ENCODE results near the gene ADGRA1. TPM values are rescaled to one million over a fixed set of nuclear protein-coding genes. Genes with fewer than 3 reads are reported as not detected.

The ADGRA1 gene
- total RNA-seq, 2 donors from 2014 or later: 0.24 to 1.0 TPM

GRCh38 chr10:133097418-133097817, 9.7 kb downstream of the ADGRA1 start:
- Histone ChIP-seq H3K4me1 (ENCODE audit: control insufficient read depth, insufficient read depth, low read length) (no peaks in the 10 kb centered on the region), H3K9me3 (ENCODE audit: control insufficient read depth, low read length) (no peaks in the 10 kb centered on the region), H3K27me3 (ENCODE audit: control insufficient read depth, insufficient read depth, low read length, poor library complexity, severe bottlenecking) (no peaks in the 10 kb centered on the region), H3K27ac (ENCODE audit: low read depth, low read length) (no peak overlapping the region), H3K4me3 (ENCODE audit: low read length) (no peak overlapping the region), H3K36me3 (ENCODE audit: control insufficient read depth, insufficient read depth, low read length) (no peaks in the 10 kb centered on the region), H3K9ac (ENCODE audit: extremely low read depth, low read length, poor library complexity, severe bottlenecking) (no peak overlapping the region)
- no peaks in the 10 kb centered on the region for H3K4me1 Mint-ChIP-seq
- no peak for DNase-seq
- H3K4me3 Mint-ChIP-seq: no peak overlapping the region
- H3K36me3 Mint-ChIP-seq (ENCODE audit: low read depth): no peaks in the 10 kb centered on the region
- H3K27me3 Mint-ChIP-seq (ENCODE audit: insufficient read depth): peaks cover 8% of the 10 kb centered on the region
- 94 to 96% methylated on average over 17 to 18 of the region's 18 CpGs for WGBS, 2 experiments (ENCODE audit: insufficient coverage in 1 of 2, insufficient read length in 1 of 2)
- TF ChIP-seq CTCF (conservative IDR thresholded peaks at IDR 0.05): no peak
- no peak overlapping the region for H3K27ac Mint-ChIP-seq
- no peaks in the 10 kb centered on the region for H3K9me3 Mint-ChIP-seq

GRCh38 chr10:133097961-133098360, 10.2 kb downstream of the ADGRA1 start:
- peaks cover 7% of the 10 kb centered on the region for H3K27me3 Mint-ChIP-seq (ENCODE audit: insufficient read depth)
- Histone ChIP-seq H3K36me3 (ENCODE audit: control insufficient read depth, insufficient read depth, low read length) (no peaks in the 10 kb centered on the region), H3K27me3 (ENCODE audit: control insufficient read depth, insufficient read depth, low read length, poor library complexity, severe bottlenecking) (no peaks in the 10 kb centered on the region), H3K9ac (ENCODE audit: extremely low read depth, low read length, poor library complexity, severe bottlenecking) (no peak overlapping the region), H3K4me1 (ENCODE audit: control insufficient read depth, insufficient read depth, low read length) (no peaks in the 10 kb centered on the region), H3K27ac (ENCODE audit: low read depth, low read length) (no peak overlapping the region), H3K4me3 (ENCODE audit: low read length) (no peak overlapping the region), H3K9me3 (ENCODE audit: control insufficient read depth, low read length) (no peaks in the 10 kb centered on the region)
- H3K27ac Mint-ChIP-seq: no peak overlapping the region
- no peaks in the 10 kb centered on the region for H3K4me1 Mint-ChIP-seq
- no peak overlapping the region for H3K4me3 Mint-ChIP-seq
- no peaks in the 10 kb centered on the region for H3K36me3 Mint-ChIP-seq (ENCODE audit: low read depth)
- no peak for DNase-seq
- WGBS, 2 experiments (ENCODE audit: insufficient coverage in 1 of 2, insufficient read length in 1 of 2): 91 to 94% methylated on average over 7 to 11 of the region's 11 CpGs
- H3K9me3 Mint-ChIP-seq: no peaks in the 10 kb centered on the region
- TF ChIP-seq CTCF (conservative IDR thresholded peaks at IDR 0.05): no peak

- H3K4me3 Mint-ChIP-seq: no peak overlapping the region
- no peak overlapping the region for H3K27ac ChIP-seq (ENCODE audit: low read depth, low read length)
- no peaks in the 10 kb centered on the region for H3K9me3 Mint-ChIP-seq
- TF ChIP-seq CTCF (conservative IDR thresholded peaks at IDR 0.05): peak; percentile 62
- H3K36me3 ChIP-seq (ENCODE audit: control insufficient read depth, insufficient read depth, low read length): no peaks in the 10 kb centered on the region
- H3K27me3 ChIP-seq (ENCODE audit: control insufficient read depth, insufficient read depth, low read length, poor library complexity, severe bottlenecking): no peaks in the 10 kb centered on the region
- 92% methylated on average over 35 to 44 of the region's 44 CpGs for whole genome bisulfite sequencing, 2 experiments (ENCODE audit: insufficient coverage in 1 of 2, insufficient read length in 1 of 2)
- no peaks in the 10 kb centered on the region for H3K4me1 Mint-ChIP-seq
- no peak overlapping the region for H3K9ac ChIP-seq (ENCODE audit: extremely low read depth, low read length, poor library complexity, severe bottlenecking)
- H3K9me3 ChIP-seq (ENCODE audit: control insufficient read depth, low read length): no peaks in the 10 kb centered on the region
- no peaks in the 10 kb centered on the region for H3K36me3 Mint-ChIP-seq (ENCODE audit: low read depth)
- H3K4me3 ChIP-seq (ENCODE audit: low read length): no peak overlapping the region
- peak; percentile 71 for DNase-seq
- H3K4me1 ChIP-seq (ENCODE audit: control insufficient read depth, insufficient read depth, low read length): no peaks in the 10 kb centered on the region
- H3K27ac Mint-ChIP-seq: no peak overlapping the region
- peaks cover 5% of the 10 kb centered on the region for H3K27me3 Mint-ChIP-seq (ENCODE audit: insufficient read depth)
Measured at GRCh38 chr10:133098426-133099124, 10.9 kb downstream of the ADGRA1 start.

Data from endodermal cell (in vitro differentiated cells).